ENCODE data around the gene TIMM21. TPM values are rescaled to one million over a fixed set of nuclear protein-coding genes. Genes with fewer than 3 reads are reported as not detected.

Gene TIMM21
- total RNA-seq: 20.4 and 32.5 TPM in 2 replicates

- peak; percentile 98 for DNase-seq
These were observed at the start of gene TIMM21, which contains the start of gene FBXO15 for GRCh38 chr18:74147779-74148542. TIMM21 (plus strand) TSS chr18:74148523; CDS start chr18:74148809, 286 bp downstream. FBXO15 (minus strand) TSS chr18:74147834; CDS start chr18:74147785, 49 bp downstream.

- DNase-seq: no peak
These were observed 39.9 kb upstream of the TIMM21 start for GRCh38 chr18:74108460-74108859.

GRCh38 chr18:74110149-74110548, 38.2 kb upstream of the TIMM21 start:
- no peak for DNase-seq

- no peak for DNase-seq
These were observed 37.3 kb upstream of the TIMM21 start for GRCh38 chr18:74110976-74111375.

- no peak for DNase-seq
These were observed 34.6 kb upstream of the TIMM21 start for GRCh38 chr18:74113711-74114110.

GRCh38 chr18:74114116-74114515, 34.2 kb upstream of the TIMM21 start:
- no peak for DNase-seq

GRCh38 chr18:74115046-74115445, 33.3 kb upstream of the TIMM21 start:
- no peak for DNase-seq

- peak; percentile 63 for DNase-seq
These were observed 31.4 kb upstream of the TIMM21 start for GRCh38 chr18:74116633-74117554.

GRCh38 chr18:74123200-74123599, 25.1 kb upstream of the TIMM21 start:
- DNase-seq: no peak

GRCh38 chr18:74124642-74125041, 23.7 kb upstream of the TIMM21 start:
- no peak for DNase-seq

- no peak for DNase-seq
These were observed 21.4 kb upstream of the TIMM21 start for GRCh38 chr18:74126684-74127655.

GRCh38 chr18:74128159-74128558, 20.2 kb upstream of the TIMM21 start:
- no peak for DNase-seq

GRCh38 chr18:74131124-74131523, 17.2 kb upstream of the TIMM21 start:
- no peak for DNase-seq

- no peak for DNase-seq
These were observed 16.1 kb upstream of the TIMM21 start for GRCh38 chr18:74132201-74132600.

- no peak for DNase-seq
These were observed 10.3 kb upstream of the TIMM21 start for GRCh38 chr18:74137920-74138538.

GRCh38 chr18:74139411-74139810, 8.9 kb upstream of the TIMM21 start:
- DNase-seq: no peak

- DNase-seq: no peak
These were observed 8.4 kb upstream of the TIMM21 start for GRCh38 chr18:74139888-74140287.

GRCh38 chr18:74140582-74140981, 7.7 kb upstream of the TIMM21 start:
- no peak for DNase-seq

- DNase-seq: no peak
These were observed 6.7 kb upstream of the TIMM21 start for GRCh38 chr18:74141667-74142066.

GRCh38 chr18:74142252-74142651, 6.1 kb upstream of the TIMM21 start:
- no peak for DNase-seq

GRCh38 chr18:74146756-74147155, 1.6 kb upstream of the TIMM21 start:
- DNase-seq: no peak

- DNase-seq: no peak
These were observed 888 bp upstream of the TIMM21 start for GRCh38 chr18:74147491-74147778.
